Mammary epithelial cell (primary cell): Measurements from ENCODE around the gene MED29.

Experiments used
- EZH2 ChIP-seq: IDR thresholded peaks from 2 replicates; pipeline ENCODE4 v1.6.1; 2012; ENCODE audit warnings: low read length, inconsistent platforms, borderline replicate concordance
- TF ChIP-seq, protein P1 (sequence below), 2 donors: IDR thresholded peaks in 1 of 2; conservative IDR thresholded peaks in 1 of 2; 2 replicates each; pipeline ENCODE4 v1.5.1; 2011 to 2012; ENCODE audit warnings: inconsistent platforms in 2 of 2, low read length in 2 of 2, mild to moderate bottlenecking in 2 of 2, control low read depth in 1 of 2, low read depth in 1 of 2; ENCODE audit not compliant: insufficient read depth in 1 of 2; ENCODE audit errors: extremely low read depth in 1 of 2

DNA sequence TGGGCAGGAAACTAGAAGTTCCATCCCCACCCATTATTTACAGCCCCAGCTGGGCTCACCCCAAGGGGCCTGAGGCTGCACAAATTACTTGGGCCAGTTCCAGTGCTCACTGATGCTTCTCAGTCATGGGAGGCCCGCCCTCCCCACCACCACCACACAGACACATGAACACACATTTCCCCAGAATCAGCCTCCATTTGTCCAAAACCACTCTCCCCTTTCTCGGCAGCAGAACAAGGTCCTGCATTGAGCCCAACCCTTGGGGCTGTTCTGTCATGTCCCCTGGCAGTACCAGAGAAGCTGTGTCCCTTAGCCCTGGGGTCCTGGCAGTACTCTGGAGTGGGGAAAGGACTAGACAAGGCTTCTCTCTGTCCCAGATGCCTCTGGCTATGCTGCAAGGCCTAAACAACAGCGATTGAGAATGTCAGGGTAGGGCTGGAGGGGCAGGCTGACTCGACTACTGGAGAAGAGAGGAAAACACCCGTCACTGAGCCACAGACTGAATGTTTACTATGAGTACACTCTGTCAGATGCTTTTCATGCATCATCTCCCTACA is 27.2 kb upstream of the MED29 start:
- TF ChIP-seq, protein P1, sequence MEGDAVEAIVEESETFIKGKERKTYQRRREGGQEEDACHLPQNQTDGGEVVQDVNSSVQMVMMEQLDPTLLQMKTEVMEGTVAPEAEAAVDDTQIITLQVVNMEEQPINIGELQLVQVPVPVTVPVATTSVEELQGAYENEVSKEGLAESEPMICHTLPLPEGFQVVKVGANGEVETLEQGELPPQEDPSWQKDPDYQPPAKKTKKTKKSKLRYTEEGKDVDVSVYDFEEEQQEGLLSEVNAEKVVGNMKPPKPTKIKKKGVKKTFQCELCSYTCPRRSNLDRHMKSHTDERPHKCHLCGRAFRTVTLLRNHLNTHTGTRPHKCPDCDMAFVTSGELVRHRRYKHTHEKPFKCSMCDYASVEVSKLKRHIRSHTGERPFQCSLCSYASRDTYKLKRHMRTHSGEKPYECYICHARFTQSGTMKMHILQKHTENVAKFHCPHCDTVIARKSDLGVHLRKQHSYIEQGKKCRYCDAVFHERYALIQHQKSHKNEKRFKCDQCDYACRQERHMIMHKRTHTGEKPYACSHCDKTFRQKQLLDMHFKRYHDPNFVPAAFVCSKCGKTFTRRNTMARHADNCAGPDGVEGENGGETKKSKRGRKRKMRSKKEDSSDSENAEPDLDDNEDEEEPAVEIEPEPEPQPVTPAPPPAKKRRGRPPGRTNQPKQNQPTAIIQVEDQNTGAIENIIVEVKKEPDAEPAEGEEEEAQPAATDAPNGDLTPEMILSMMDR (conservative IDR thresholded peaks at IDR 0.05 in 1 of 2, IDR thresholded peaks at IDR 0.05 in 1 of 2; ENCODE audit: extremely low read depth in 1 of 2, insufficient read depth in 1 of 2, low read depth in 1 of 2, low read length in 2 of 2), result no peak
- no peak for TF ChIP-seq EZH2
